RWPE2 (cell line): ENCODE measurements around the gene CRISPLD2.
"Not testable (repeated sequence)": the region's sequence is repeated elsewhere in the genome, so short reads cannot be mapped to it uniquely, and the experiment has no call there.

ENCODE experiments used
- ATAC-seq: fragments of 200-7000 bp; cut with Tn5 transposase; 3 replicates; pipeline ENCODE4 v1.9.1; 2021; ENCODE audit warnings: low read depth
- DNase-seq: peaks from one replicate; pipeline ENCODE4 v3.0.0-alpha.2; 2020; ENCODE audit warnings: low spot score
- H3K27ac ChIP-seq: fragments of 450-650 bp; 2 replicates; pipeline ENCODE4 v1.5.1; 2017; ENCODE audit warnings: mild to moderate bottlenecking; ENCODE audit not compliant: poor library complexity, severe bottlenecking
- H3K27me3 ChIP-seq: fragments of 250-450 bp; sonication (Bioruptor Pico); 2 replicates; pipeline ENCODE4 v1.5.1; 2021; ENCODE audit warnings: mild to moderate bottlenecking, moderate library complexity; ENCODE audit not compliant: insufficient read depth, poor library complexity, severe bottlenecking
- H3K36me3 ChIP-seq: fragments of 250-450 bp; sonication (Bioruptor Pico); 2 replicates; pipeline ENCODE4 v1.5.1; 2020; ENCODE audit warnings: low read depth, mild to moderate bottlenecking, moderate library complexity
- H3K4me1 ChIP-seq: fragments of 250-450 bp; sonication (Bioruptor Pico); 2 replicates; pipeline ENCODE4 v1.5.1; 2021; ENCODE audit warnings: mild to moderate bottlenecking, moderate library complexity; ENCODE audit not compliant: insufficient read depth, poor library complexity, severe bottlenecking
- H3K4me3 ChIP-seq: fragments of 250-450 bp; sonication (Bioruptor Pico); 2 replicates; pipeline ENCODE4 v1.5.1; 2021; ENCODE audit warnings: mild to moderate bottlenecking, moderate library complexity; ENCODE audit not compliant: severe bottlenecking
- H3K9me3 ChIP-seq: fragments of 250-450 bp; sonication (Bioruptor Pico); 2 replicates; pipeline ENCODE4 v1.5.1; 2021; ENCODE audit warnings: mild to moderate bottlenecking, moderate library complexity; ENCODE audit not compliant: severe bottlenecking
- TF ChIP-seq, protein P1 (sequence below): fragments of 450-650 bp; IDR thresholded peaks from one replicate; pipeline ENCODE4 v1.5.1; 2017; ENCODE audit warnings: mild to moderate bottlenecking, moderate library complexity; ENCODE audit not compliant: poor library complexity, severe bottlenecking

CRISPLD2 gene

DNA sequence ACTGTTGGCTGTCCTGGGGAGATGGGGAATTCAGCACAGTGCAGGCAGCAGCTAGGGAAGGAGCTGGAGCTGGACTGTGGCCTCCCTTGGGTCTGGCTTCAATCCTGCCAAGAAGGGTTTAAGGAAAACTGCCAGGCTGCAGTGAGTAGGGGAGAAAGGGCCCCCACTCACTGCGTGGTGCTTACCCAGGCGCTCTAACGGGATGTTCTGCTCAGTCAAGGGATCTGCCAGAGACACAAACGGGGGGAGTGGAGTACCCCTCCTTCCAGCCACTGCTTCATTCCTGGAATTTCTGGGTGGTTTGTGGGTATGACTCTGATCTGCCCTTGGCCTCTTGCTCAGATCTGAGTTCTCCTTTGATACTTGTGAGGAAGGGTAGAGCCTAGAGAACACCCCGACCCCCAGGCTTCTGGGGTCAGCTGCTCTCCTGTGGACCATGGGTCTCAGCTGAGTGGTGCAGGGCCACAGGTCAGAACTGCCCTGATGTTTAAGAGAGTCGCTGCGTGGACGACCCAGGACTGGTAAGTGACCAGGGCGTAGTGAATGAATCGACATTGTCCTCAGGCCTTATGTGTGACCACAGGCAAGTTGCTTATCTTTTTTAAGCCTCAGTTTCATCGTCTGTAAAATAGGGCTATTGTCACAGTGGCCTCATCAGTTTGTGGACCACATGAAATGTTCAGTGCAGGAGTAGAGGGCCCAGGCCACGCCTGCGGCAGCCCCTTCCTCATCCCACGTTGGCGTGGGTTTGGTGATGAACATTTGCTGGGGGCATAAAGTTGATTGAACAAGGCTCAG, 9.6 kb downstream of the CRISPLD2 start:
- Histone ChIP-seq H3K4me1 (no peaks in the 10 kb centered on the region), H3K4me3 (no peak overlapping the region), H3K9me3 (no peaks in the 10 kb centered on the region), H3K36me3 (no peaks in the 10 kb centered on the region), H3K27ac (no peak overlapping the region), H3K27me3 (no peaks in the 10 kb centered on the region)
- DNase-seq = no peak
- ATAC-seq = peak; percentile 47; the same call in 2 of the 3 replicates
- TF ChIP-seq, protein P1, sequence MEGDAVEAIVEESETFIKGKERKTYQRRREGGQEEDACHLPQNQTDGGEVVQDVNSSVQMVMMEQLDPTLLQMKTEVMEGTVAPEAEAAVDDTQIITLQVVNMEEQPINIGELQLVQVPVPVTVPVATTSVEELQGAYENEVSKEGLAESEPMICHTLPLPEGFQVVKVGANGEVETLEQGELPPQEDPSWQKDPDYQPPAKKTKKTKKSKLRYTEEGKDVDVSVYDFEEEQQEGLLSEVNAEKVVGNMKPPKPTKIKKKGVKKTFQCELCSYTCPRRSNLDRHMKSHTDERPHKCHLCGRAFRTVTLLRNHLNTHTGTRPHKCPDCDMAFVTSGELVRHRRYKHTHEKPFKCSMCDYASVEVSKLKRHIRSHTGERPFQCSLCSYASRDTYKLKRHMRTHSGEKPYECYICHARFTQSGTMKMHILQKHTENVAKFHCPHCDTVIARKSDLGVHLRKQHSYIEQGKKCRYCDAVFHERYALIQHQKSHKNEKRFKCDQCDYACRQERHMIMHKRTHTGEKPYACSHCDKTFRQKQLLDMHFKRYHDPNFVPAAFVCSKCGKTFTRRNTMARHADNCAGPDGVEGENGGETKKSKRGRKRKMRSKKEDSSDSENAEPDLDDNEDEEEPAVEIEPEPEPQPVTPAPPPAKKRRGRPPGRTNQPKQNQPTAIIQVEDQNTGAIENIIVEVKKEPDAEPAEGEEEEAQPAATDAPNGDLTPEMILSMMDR = no peak

DNA sequence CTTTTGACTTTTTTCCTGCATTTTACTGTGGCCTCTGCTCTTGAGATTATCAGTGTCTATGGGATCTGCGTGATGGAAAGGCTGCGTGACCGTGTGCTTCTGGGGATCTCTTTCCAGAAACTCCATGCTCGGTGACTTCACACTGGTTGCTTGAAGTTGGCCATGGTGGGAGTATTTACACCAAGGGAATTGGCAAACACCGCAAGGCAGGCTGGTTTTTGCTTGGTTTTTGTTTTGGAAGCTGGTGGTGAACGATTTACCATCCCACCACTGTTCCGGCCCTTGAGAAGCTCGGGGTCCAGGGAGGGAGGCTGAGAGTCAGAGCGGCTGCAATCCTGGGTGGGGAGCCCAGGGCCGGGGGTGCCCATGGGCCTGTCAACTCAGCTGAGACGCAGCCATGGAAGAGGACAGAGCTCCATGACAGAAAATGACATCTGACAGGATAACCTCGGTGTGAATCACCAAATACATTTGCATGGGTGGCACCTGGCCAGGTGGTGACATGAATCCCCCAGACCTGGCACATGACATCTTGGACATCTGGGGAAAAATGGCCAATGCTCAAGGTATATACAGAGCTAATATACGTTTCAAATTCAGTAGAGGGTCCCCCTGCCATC, 11.1 kb downstream of the CRISPLD2 start:
- H3K4me1 ChIP-seq = peaks cover 2% of the 10 kb centered on the region
- TF ChIP-seq, protein P1 = no peak
- H3K27ac ChIP-seq = no peak overlapping the region
- no peaks in the 10 kb centered on the region for H3K9me3 ChIP-seq
- no peak for ATAC-seq
- DNase-seq = no peak
- no peak overlapping the region for H3K4me3 ChIP-seq
- H3K36me3 ChIP-seq = no peaks in the 10 kb centered on the region
- no peaks in the 10 kb centered on the region for H3K27me3 ChIP-seq

DNA sequence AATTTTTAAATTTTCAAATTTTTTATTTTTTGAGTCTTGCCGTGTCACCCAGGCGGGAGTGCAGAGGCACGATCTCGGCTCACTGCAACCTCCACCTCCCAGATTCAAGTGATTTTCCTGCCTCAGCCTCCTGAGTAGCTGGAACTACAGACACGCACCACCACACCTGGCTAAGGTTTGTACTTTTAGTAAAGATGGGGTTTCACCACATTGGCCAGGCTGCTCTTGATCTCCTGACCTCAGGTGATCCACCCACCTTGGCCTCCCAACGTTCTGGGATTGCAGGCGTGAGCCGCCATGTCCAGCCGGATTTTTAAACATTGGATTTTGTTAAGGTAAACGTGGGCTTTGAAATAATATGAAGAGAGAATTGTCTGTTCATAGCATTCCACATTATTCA, 11.9 kb downstream of the CRISPLD2 start:
- not testable (repeated sequence) for H3K27ac ChIP-seq, H3K36me3 ChIP-seq, H3K4me1 ChIP-seq, H3K9me3 ChIP-seq, DNase-seq, ATAC-seq, H3K27me3 ChIP-seq, H3K4me3 ChIP-seq

DNA sequence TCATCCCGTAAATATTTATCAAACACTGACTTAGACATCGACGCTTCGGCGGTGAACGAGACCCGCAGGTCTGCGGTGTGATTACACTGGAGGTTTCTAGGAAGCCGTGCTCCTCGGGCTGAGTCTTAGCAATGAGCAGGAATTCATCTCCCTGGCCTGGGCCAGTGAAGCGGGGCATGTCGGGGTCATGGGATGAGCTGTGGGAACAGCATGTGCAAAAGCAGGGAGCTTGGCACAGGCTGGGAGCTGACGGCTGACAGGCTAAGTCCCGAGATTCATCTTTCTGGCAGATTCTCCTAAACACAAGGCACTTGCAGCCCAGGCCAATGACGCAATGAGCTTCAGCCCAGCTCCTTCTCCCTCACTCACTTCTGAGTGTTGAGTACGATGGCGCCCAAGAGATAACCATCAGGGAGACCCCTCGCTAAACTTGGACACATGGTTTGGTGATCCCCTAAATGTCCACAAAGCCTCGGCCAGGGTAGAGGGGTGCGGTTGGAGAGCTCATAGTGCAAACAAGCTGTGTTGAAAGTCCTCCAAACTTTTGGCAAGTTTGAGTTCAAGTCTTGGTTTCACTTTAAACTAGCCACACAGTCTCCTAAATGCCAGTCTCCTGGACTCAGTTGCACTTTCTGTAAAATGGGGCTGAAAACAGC, 12.8 kb downstream of the CRISPLD2 start:
- H3K27me3 ChIP-seq = no peaks in the 10 kb centered on the region
- H3K4me1 ChIP-seq = peaks cover 6% of the 10 kb centered on the region
- H3K27ac ChIP-seq = no peak overlapping the region
- no peak overlapping the region for H3K4me3 ChIP-seq
- DNase-seq (no peak), ATAC-seq (no peak)
- no peaks in the 10 kb centered on the region for H3K9me3 ChIP-seq
- TF ChIP-seq, protein P1 = no peak
- no peaks in the 10 kb centered on the region for H3K36me3 ChIP-seq

DNA sequence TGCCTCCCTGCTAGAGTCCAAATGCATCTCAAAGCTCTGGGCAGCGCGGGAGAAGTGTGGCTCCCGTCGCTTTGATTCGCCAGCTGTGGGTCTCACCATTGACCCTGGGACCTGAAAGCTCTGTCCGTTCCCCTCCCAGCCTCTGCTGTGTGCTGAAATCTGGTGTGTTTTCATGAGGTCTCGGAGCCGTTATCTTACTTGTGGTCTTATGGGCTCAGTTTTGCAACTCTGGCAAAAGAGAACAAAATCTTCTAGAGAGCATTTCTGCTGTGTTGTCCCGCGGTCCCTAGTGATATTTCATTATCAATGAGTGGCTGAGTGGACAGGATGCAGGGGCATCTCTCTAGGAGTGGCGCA, 13.3 kb downstream of the CRISPLD2 start:
- Histone ChIP-seq H3K4me3 (no peak overlapping the region), H3K27me3 (no peaks in the 10 kb centered on the region), H3K9me3 (no peaks in the 10 kb centered on the region), H3K36me3 (no peaks in the 10 kb centered on the region), H3K27ac (no peak overlapping the region), H3K4me1 (peaks cover 8% of the 10 kb centered on the region)
- DNase-seq (no peak), ATAC-seq (no peak)
- TF ChIP-seq, protein P1 = no peak
